ENCODE results near the gene FJX1.

- TF ChIP-seq CTCF (IDR thresholded peaks at IDR 0.05) (no peak), POLR2A (IDR thresholded peaks at IDR 0.05) (no peak), POLR2AphosphoS5 (IDR thresholded peaks at IDR 0.05) (no peak), EP300 (IDR thresholded peaks at IDR 0.05) (no peak)
Observed at GRCh38 chr11:35623621-35624168, 5.4 kb downstream of the FJX1 start.
